GM13976 (cell line): ENCODE results near the gene ZMIZ1.

Source experiments
- DNase-seq: peaks from one replicate; pipeline ENCODE4 v3.0.0; 2012; ENCODE audit warnings: low spot score
- in situ Hi-C: fragments of 300-500 bp; cut with MboI; formaldehyde crosslinking; loops from one replicate; pipeline ENCODE4 v1.12.0; 2022; ENCODE audit warnings: low sequenced_read_pairs, mixed read lengths, inconsistent platforms; ENCODE audit not compliant: unreplicated experiment
- TF ChIP-seq, protein P1 (sequence below): IDR thresholded peaks from 2 replicates; pipeline ENCODE4 v1.5.1; 2012; ENCODE audit warnings: borderline replicate concordance, mild to moderate bottlenecking; ENCODE audit not compliant: insufficient read depth; ENCODE audit errors: extremely low read depth, missing control alignments, control extremely low read depth

Gene ZMIZ1

DNA sequence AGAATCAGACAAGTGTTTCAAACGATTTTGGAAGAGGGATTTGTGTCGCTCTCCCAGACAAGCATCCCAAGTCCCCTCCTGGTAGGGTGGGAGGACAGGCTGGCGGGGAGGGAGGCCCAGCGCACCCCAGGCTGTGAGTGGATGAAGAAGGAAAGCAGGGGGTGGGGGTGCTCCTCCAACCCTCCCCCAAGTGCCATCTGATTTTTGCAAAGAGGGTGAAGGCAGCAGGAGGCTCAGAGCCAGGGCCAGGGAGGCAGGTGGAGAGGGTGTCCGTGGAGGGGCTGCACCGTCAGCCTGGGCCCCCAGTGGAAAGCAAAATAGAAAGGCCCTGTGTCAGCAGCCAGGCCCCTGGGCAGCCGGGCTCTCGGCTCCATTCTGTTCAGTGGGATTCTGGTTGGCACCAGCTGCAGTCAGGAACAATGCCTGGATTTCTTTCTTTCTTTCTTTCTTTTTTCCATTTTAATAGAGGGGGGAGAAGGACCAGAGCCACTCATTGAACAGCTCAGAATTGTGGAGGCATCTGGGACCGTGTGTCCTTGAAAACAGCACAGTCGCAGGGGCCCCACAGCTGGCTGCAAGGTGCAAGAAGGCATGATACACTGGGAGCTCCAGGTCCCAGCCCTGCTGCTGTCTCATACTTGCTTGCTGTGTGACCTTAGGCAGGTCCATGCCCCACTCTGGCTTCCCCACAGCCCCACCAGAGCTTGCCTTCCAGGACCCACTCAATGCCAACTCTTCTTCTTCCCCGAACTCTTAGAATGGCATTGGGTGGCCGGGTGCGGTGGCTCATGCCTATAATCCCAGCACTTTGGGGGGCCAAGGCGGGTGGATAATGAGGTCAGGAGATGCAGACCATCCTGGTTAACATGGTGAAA is 7.1 kb upstream of the ZMIZ1 start:
- DNase-seq: no peak
- in situ Hi-C loops: no loop called here
- TF ChIP-seq, protein P1, sequence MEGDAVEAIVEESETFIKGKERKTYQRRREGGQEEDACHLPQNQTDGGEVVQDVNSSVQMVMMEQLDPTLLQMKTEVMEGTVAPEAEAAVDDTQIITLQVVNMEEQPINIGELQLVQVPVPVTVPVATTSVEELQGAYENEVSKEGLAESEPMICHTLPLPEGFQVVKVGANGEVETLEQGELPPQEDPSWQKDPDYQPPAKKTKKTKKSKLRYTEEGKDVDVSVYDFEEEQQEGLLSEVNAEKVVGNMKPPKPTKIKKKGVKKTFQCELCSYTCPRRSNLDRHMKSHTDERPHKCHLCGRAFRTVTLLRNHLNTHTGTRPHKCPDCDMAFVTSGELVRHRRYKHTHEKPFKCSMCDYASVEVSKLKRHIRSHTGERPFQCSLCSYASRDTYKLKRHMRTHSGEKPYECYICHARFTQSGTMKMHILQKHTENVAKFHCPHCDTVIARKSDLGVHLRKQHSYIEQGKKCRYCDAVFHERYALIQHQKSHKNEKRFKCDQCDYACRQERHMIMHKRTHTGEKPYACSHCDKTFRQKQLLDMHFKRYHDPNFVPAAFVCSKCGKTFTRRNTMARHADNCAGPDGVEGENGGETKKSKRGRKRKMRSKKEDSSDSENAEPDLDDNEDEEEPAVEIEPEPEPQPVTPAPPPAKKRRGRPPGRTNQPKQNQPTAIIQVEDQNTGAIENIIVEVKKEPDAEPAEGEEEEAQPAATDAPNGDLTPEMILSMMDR: no peak

DNA sequence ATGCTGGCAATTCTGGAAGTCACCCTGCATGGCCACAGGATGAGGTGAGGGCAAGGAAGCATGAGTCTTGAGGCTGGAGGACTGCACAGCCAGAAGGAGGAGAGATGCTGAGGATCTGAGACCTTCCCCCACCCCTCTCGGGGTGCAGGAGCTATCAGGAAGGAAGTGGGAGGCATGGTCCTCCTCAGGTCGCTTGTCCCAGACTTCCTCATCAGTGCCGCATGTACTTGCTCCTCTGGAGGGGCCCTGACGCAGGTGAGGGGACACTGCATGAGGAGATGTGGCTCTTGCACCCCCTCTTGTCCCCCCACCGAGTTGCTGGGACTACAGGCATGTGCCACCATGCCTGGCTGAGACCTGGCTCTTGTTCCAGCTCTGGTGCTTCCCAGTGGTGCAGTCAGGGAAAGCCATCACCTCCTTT is 5.7 kb upstream of the ZMIZ1 start:
- in situ Hi-C loops: no loop called here
- no peak for DNase-seq
- TF ChIP-seq, protein P1: no peak

DNA sequence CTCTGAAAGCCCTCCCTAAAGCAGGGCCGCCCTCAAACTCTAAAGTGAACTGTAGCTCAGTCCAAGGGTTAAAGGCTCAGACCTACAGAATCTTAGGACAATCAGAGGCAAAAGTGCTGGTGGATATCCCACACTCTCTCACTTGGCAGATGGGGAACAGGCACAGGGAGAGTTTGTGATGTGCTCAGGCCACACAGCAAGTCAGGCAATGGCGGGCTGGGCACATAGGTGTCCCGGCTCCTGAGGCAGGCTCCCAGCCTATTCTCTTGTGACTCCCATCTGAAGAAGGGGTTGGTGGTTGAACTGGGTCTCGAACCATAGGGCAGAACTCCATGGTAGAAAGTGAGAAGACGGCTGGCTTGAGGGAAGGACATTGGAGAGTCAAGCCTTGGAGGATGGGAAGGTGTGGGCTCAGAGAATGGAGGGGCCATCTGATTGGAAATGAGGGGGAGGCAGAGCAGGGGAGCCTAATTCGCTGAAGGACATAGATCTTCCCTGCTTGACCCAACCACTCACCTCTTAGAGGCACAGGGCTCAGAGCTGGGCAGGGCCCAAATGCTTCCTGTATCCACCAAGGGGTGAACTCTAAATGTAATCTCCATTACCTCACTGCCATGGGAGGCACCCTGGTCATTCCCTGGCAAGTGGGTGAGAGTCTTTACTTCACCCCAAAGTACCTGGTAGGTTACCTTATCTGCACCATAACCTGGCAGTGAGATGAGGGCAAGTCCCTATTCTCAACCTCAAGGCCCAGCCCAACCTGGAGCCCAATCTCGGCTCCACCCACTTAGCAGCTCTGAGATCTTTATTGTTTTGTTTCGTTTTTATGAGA is 4.9 kb upstream of the ZMIZ1 start:
- TF ChIP-seq, protein P1: no peak
- in situ Hi-C loops: no loop called here
- DNase-seq: no peak

DNA sequence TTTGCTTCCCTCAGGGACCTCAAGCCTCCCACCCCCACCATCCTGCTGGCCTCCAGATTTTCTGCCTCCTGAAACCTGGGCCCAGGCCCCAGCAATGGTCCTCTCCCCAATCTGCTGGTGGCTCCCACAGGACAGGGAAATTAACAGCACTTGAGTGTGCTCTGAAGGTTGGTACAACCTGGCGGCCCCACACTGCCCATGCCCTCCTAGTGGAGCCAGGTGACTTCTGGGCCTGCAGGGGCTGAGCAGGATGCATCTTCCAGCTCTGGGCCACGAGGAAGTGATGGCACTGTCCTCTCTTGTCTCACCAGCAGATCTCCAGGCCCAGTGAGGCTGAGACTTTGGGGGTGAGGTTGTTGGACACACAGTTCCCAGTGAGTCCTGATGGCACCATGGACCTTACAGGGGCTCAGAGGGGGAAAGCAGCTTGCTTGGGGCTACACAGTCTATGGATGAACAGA is 3.6 kb upstream of the ZMIZ1 start:
- DNase-seq: no peak
- TF ChIP-seq, protein P1: no peak
- in situ Hi-C loops: no loop called here

DNA sequence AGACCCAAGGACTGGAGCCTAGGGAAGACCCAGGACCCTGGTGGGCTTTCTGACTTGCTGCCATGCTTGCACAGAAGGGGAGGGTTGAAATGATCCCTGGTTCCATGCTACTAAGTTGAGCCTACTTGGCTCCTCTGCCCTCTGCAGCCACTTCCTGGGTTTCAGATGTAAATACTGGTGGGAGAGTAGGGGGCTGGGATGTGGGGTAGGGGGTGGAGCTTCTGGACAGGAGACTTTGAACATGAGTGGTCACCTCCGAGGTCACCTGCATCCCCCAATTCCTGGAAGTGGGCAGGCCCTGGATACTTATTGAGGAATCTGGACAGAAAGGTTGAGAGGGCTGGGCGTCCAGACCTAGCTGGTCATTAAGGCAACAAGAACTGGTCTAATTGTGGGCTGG is 2.9 kb upstream of the ZMIZ1 start:
- in situ Hi-C loops: no loop called here
- TF ChIP-seq, protein P1: no peak
- no peak for DNase-seq

DNA sequence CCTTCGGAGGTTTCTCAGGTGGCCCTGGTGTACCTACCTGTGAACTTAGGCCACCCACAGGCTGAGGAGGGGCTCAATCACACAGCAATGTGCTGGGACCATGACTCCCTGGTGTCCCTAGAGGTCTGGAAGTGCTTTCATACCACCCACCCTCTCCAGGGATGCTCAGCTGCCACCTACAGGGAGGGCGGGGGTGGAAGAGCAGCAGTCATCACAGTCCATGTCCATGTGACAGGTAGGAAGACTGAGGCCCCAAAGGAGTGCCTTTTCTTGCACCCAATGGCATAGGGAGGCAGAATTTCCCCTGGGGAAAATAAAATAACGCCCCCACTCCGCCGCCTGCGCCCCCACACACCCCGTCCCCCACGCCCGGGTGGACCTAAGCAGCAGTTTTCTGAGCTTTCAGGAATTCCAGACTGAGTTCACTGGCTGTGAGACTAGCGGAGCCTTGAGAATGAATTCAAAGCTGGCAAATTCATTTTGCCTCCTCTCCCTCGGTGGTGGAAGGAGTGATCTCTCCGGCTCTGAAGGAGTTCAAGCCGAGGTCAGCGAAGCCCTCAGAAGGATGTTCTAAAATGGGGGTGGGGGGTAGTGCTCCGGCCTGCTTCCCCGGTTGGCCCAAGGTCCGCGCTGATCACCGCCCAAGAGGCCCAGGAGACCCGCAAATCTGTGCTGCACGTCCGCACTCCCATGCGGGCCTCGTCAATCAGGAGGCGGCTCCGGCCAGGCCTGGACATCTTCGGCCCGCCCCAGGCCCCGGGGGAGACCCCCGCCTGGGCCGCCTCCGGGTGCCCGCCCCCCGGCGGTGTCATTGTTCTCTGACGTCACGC is 2.1 kb upstream of the ZMIZ1 start:
- TF ChIP-seq, protein P1: no peak
- peak; percentile 83 for DNase-seq
- in situ Hi-C loops: no loop called here
